Measurements from ENCODE around the gene CSPG5.

Gene CSPG5

DNA sequence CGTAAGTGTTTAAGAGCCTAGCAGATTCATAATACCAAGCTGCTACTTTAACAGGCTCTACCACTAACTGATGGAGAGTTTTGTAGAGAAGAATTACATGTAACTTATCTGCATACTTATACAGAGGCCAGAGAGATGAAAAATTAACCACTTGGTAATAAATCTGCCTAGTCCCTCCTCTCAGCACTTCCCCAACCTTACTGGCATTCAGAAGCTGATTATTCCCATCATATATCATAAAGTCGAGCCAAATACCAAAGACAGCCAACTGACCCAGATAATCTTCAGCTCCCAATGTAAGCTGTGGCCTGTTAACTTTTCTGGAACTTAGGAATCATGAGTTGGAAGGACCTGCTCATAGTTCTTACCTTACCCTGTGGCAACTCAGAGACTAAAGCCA lies 25.5 kb upstream of the CSPG5 start:
- H3K4me3 ChIP-seq (replicated peaks in 1 of 2; ENCODE audit: low read depth in 2 of 2, low read length in 2 of 2) = no peak overlapping the region
- TF ChIP-seq, protein P1, sequence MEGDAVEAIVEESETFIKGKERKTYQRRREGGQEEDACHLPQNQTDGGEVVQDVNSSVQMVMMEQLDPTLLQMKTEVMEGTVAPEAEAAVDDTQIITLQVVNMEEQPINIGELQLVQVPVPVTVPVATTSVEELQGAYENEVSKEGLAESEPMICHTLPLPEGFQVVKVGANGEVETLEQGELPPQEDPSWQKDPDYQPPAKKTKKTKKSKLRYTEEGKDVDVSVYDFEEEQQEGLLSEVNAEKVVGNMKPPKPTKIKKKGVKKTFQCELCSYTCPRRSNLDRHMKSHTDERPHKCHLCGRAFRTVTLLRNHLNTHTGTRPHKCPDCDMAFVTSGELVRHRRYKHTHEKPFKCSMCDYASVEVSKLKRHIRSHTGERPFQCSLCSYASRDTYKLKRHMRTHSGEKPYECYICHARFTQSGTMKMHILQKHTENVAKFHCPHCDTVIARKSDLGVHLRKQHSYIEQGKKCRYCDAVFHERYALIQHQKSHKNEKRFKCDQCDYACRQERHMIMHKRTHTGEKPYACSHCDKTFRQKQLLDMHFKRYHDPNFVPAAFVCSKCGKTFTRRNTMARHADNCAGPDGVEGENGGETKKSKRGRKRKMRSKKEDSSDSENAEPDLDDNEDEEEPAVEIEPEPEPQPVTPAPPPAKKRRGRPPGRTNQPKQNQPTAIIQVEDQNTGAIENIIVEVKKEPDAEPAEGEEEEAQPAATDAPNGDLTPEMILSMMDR (IDR thresholded peaks at IDR 0.05; ENCODE audit: low read depth, low read length) = no peak
- no peak for DNase-seq (ENCODE audit: low read depth in 2 of 2)

DNA sequence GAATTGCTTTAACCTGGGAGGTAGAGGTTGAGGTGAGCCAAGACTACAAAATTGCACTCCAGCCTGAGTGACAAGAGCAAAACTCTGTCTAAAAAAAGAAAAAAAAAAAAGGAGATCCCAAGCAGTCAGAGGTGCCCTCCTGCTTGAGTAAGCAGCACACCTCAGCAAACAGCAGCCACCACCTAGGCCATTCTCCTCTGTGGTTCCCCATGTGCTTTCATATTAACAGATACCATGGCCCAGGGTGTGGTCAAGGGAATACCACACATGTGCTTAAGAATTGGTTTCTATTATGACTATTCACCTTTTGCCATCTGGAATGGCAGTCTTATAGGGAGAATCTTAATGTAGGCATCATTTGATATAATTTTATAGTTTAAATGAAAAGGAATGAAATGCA lies 24.7 kb upstream of the CSPG5 start:
- H3K4me3 ChIP-seq (replicated peaks in 1 of 2; ENCODE audit: low read depth in 2 of 2, low read length in 2 of 2) = no peak overlapping the region
- TF ChIP-seq, protein P1 (IDR thresholded peaks at IDR 0.05; ENCODE audit: low read depth, low read length) = no peak
- DNase-seq (ENCODE audit: low read depth in 2 of 2) = no peak

DNA sequence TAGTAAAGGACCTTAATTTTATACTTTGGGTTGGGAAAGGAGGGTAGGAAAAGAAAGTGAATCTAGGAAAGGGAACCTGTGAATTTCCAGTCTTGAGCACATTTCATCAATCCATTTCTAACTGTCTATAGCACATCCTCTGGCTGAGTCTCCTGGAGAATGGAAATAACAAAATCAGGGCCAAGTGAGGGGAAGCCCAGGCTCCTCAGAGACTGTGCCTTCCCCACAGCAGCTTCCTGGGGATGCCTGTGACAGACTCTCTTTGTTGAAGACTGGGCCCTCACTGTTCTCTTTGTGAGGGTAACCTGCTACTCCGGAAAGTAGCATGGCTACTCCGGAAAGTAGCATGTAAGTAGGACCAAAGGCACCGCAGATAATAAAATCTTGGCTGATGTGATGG lies 22.6 kb upstream of the CSPG5 start:
- no peak overlapping the region for H3K4me3 ChIP-seq (replicated peaks in 1 of 2; ENCODE audit: low read depth in 2 of 2, low read length in 2 of 2)
- TF ChIP-seq, protein P1 (IDR thresholded peaks at IDR 0.05; ENCODE audit: low read depth, low read length) = no peak
- DNase-seq (ENCODE audit: low read depth in 2 of 2) = no peak

DNA sequence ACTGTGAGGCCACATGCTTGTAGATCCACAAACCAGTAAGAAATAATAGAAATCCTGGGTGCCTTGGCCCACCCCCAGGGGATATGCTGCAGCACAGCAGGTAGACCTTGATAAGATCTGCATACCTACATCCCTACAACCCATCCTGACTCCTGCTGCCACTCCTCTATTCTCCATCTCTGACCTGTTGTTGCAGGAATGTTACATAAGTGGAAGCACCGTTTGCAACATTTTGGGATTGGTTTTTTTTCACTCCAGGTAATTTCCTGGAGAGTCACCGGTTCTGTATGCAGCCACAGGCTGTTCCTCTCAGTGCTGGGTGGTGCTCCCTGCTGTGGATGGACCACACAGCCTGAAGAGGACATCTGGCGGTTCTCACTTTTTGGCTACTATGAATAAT lies 16.1 kb upstream of the CSPG5 start:
- TF ChIP-seq, protein P1 (IDR thresholded peaks at IDR 0.05; ENCODE audit: low read depth, low read length) = no peak
- H3K4me3 ChIP-seq (replicated peaks in 1 of 2; ENCODE audit: low read depth in 2 of 2, low read length in 2 of 2) = no peak overlapping the region
- DNase-seq (ENCODE audit: low read depth in 2 of 2) = no peak

DNA sequence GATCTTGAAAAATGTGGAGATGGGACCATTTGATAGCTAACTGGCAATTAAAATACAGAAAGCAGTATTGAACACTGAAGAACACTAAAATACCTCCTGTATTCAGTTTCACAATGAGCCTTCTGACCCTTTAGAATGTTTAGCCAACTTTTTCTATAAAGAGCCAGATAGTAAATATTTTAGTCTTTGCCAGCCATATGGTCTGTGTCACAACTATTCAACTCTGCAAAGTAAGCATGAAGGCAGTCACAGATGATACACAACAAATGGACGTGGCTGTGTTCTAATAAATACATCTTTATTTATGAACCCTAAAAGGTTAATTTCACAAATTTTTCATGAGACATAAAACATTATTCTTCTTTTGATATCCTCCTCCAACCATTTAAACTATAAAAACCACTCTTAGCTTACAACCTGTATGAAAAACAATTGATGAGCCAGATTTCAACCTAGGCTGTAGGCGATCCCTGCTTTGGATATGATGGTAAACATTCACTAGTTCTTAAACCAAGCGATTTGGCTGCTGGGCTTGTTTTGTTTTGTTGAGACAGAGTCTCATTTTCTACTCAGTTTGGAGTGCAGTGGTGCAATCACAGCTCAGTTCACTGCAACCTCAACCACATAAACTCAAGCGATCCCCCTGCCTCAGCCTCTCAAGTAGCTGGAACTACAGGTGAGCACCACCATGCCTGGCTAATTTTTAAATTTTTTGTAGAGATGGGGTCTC lies 13.6 kb upstream of the CSPG5 start:
- H3K4me3 ChIP-seq (replicated peaks in 1 of 2; ENCODE audit: low read depth in 2 of 2, low read length in 2 of 2) = no peak overlapping the region
- DNase-seq (ENCODE audit: low read depth in 2 of 2) = no peak
- TF ChIP-seq, protein P1 (IDR thresholded peaks at IDR 0.05; ENCODE audit: low read depth, low read length) = no peak

DNA sequence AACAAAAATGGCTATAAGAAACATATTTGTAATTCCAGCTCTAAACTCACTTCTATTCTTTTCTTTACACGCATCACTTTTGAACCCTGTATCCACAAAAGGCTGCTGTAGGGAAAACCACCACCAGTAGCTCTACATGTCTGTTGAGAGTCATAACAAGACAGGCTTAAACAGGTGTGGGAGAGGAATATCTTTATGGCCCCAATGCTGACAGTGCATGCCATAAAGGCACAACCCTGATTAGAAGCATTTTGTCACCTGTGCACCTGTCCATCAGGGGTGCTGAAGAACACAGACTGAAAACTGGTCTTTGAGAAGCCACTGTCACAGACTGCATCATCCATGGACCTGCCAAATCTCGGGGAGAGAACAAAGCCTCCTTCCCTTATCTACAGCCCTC lies 11.6 kb upstream of the CSPG5 start:
- H3K4me3 ChIP-seq (replicated peaks in 1 of 2; ENCODE audit: low read depth in 2 of 2, low read length in 2 of 2) = no peak overlapping the region
- no peak for DNase-seq (ENCODE audit: low read depth in 2 of 2)
- TF ChIP-seq, protein P1 (IDR thresholded peaks at IDR 0.05; ENCODE audit: low read depth, low read length) = no peak

DNA sequence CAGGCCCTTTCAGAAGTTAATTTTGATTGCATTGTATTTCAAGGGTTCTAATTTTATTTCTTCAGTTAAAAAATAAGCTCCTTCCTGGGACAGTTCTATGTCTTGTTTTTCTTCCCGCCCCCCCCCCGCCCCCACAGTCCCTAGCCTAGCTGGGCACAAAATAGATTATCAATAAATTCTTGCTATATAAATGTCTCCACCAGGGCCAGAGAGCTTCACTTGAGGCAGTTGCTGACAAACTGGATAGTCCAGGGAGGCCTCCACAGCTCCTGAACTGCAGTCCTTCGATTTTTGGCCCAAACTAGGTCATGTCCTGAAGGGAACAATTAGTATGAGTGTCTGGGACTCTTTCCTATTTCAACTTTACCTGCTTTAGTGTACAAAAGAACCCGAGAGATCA lies 9.9 kb upstream of the CSPG5 start:
- no peak overlapping the region for H3K4me3 ChIP-seq (replicated peaks in 1 of 2; ENCODE audit: low read depth in 2 of 2, low read length in 2 of 2)
- TF ChIP-seq, protein P1 (IDR thresholded peaks at IDR 0.05; ENCODE audit: low read depth, low read length) = no peak
- DNase-seq (ENCODE audit: low read depth in 2 of 2) = no peak
